K562 (cell line): ENCODE data around the gene JSRP1. TPM values are rescaled to one million over a fixed set of nuclear protein-coding genes. Genes with fewer than 3 reads are reported as not detected.
A peak's percentile ranks its signal among the peaks of the same experiment; 100 is the strongest.

Source experiments
- EGR1 ChIP-seq: fragments of 450-650 bp; conservative IDR thresholded peaks from 2 replicates; pipeline ENCODE4 v1.6.1; 2017; ENCODE audit warnings: mild to moderate bottlenecking
- RAD21 ChIP-seq, 2 experiments: fragments of 250-450 bp in 1 of 2; fragments of 450-650 bp in 1 of 2; sonication (Bioruptor Pico) in 1 of 2; formaldehyde crosslinking in 1 of 2; IDR thresholded peaks in 1 of 2; conservative IDR thresholded peaks in 1 of 2; 2 replicates each; pipeline versions ENCODE4 v1.4.0 to v1.8.0; 2020 to 2022; ENCODE audit warnings: mild to moderate bottlenecking in 2 of 2, moderate library complexity in 1 of 2
- RBFOX2 ChIP-seq: fragments of 200-400 bp; formaldehyde crosslinking; IDR thresholded peaks from 2 replicates; pipeline ENCODE4 v1.6.1; 2017; ENCODE audit warnings: low read depth, mild to moderate bottlenecking, low read length, moderate library complexity
- RBM22 ChIP-seq: fragments of 200-400 bp; formaldehyde crosslinking; IDR thresholded peaks from 2 replicates; pipeline ENCODE4 v1.6.1; 2018; ENCODE audit warnings: low read length, low read depth; ENCODE audit not compliant: poor library complexity, severe bottlenecking
- SMC3 ChIP-seq: conservative IDR thresholded peaks from 2 replicates; pipeline ENCODE4 v1.6.1; 2011; ENCODE audit warnings: low read depth, low read length, improper control_type of control experiment; ENCODE audit not compliant: insufficient read depth
- TEAD1 ChIP-seq, 2 experiments: fragments of 450-650 bp in 1 of 2; sonication (generic) in 1 of 2; formaldehyde crosslinking; IDR thresholded peaks; 2 replicates each; pipeline versions ENCODE4 v1.4.0 to v1.8.0; 2020 to 2022; ENCODE audit warnings: mild to moderate bottlenecking in 2 of 2, missing genetic modification reagents in 1 of 2
- polyA plus RNA-seq, 8 experiments: library from polyadenylated mRNA; depleted of rRNA in 4 of 8; stranded (reverse) in 5 of 8; unstranded in 3 of 8; fragments of >200 nt; fragmentation: Nextera tagmentation in 2 of 8; fragmentation: Illumina TruSeq in 1 of 8; extraction: Ambion mirVana in 2 of 8; extraction: Trizol in 1 of 8; gene quantifications; 2 replicates each; pipeline versions ENCODE4 v1.2.1 to v1.2.3, GENCODE V29; 2011 to 2014; ENCODE audit warnings: inconsistent platforms in 1 of 8, missing spikeins in 1 of 8
- total RNA-seq, 7 experiments: library from RNA; depleted of rRNA in 6 of 7; stranded (reverse); fragments of >200 nt in 6 of 7; fragmentation: Illumina TruSeq in 2 of 7; extraction: Trizol in 2 of 7; gene quantifications; 2 replicates each; pipeline versions ENCODE4 v1.2.1 to v1.2.3, GENCODE V29; 2011 to 2021; ENCODE audit warnings: low replicate concordance in 1 of 7
- TF ChIP-seq, protein P1 (sequence below), 2 experiments: fragments of 450-650 bp; formaldehyde crosslinking in 1 of 2; IDR thresholded peaks; 2 replicates each; pipeline versions ENCODE4 v1.4.0 to v1.6.1; 2014 to 2020; ENCODE audit warnings: mild to moderate bottlenecking in 2 of 2, borderline replicate concordance in 1 of 2, low read depth in 1 of 2
- TF ChIP-seq, protein P2 (sequence below): fragments of 450-650 bp; formaldehyde crosslinking; IDR thresholded peaks from 2 replicates; pipeline ENCODE4 v1.4.0; 2020; ENCODE audit warnings: mild to moderate bottlenecking, moderate library complexity
- TF ChIP-seq, protein P3 (sequence below): sonication (generic); formaldehyde crosslinking; IDR thresholded peaks from 2 replicates; pipeline ENCODE4 v1.8.0; 2022; ENCODE audit warnings: missing genetic modification reagents, mild to moderate bottlenecking, moderate library complexity, borderline replicate concordance
- TF ChIP-seq, protein P4 (sequence below), 3 experiments: IDR thresholded peaks in 2 of 3; conservative IDR thresholded peaks in 1 of 3; 2 replicates each; pipeline ENCODE4 v1.5.1; 2011 to 2012; ENCODE audit warnings: low read length in 3 of 3, mild to moderate bottlenecking in 3 of 3, control low read depth in 2 of 3, improper control_type of control experiment in 1 of 3, inconsistent platforms in 1 of 3, low read depth in 1 of 3, mixed read lengths in 1 of 3, moderate library complexity in 1 of 3; ENCODE audit not compliant: insufficient read depth in 2 of 3

The JSRP1 gene
- total and polyA plus RNA-seq, 9 of the 15 experiments (the other 6 are each of a cell fraction or from before 2014, with no cell fraction given) = 0.08 to 1.2 (median 0.51) TPM; not detected in 4

DNA sequence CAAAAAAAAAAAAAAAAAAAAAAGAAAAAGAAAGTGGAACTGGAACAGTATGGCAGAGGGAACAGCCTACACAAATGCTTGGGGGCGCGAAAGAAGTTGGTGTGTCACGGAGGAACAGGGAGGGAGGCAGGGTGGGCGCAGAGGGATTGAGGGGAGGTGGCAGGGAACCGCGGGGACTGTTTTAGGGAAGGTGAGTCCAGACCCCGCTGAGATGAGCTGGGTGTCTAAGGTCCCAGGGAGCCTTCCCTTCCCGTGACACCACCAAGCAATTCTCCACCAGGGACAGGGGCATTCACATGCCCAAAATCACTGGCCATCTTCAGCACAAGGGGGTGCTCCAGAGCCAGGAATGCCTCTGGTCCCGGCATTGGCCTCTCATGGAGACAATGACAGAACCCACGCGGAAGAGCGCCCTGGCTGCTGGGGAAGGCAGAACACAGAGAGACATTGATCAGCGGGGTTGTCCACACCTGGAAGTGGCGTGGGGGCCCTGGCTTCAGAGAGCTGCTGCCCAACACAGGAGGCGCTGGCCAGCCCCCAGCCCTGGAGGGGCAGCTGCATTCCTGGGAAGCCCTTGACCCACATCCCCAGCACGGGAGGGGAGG is 18.8 kb upstream of the JSRP1 start (continued):
- TF ChIP-seq, protein P1, sequence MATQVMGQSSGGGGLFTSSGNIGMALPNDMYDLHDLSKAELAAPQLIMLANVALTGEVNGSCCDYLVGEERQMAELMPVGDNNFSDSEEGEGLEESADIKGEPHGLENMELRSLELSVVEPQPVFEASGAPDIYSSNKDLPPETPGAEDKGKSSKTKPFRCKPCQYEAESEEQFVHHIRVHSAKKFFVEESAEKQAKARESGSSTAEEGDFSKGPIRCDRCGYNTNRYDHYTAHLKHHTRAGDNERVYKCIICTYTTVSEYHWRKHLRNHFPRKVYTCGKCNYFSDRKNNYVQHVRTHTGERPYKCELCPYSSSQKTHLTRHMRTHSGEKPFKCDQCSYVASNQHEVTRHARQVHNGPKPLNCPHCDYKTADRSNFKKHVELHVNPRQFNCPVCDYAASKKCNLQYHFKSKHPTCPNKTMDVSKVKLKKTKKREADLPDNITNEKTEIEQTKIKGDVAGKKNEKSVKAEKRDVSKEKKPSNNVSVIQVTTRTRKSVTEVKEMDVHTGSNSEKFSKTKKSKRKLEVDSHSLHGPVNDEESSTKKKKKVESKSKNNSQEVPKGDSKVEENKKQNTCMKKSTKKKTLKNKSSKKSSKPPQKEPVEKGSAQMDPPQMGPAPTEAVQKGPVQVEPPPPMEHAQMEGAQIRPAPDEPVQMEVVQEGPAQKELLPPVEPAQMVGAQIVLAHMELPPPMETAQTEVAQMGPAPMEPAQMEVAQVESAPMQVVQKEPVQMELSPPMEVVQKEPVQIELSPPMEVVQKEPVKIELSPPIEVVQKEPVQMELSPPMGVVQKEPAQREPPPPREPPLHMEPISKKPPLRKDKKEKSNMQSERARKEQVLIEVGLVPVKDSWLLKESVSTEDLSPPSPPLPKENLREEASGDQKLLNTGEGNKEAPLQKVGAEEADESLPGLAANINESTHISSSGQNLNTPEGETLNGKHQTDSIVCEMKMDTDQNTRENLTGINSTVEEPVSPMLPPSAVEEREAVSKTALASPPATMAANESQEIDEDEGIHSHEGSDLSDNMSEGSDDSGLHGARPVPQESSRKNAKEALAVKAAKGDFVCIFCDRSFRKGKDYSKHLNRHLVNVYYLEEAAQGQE (IDR thresholded peaks at IDR 0.05; ENCODE audit: borderline replicate concordance) = peak; percentile 75
- TF ChIP-seq, protein P1 (CRISPR knock-in tag; IDR thresholded peaks at IDR 0.05; ENCODE audit: low read depth) = no peak
- TF ChIP-seq RBFOX2 (peak; percentile 73), SMC3 (peak; percentile 60), TEAD1 (CRISPR knock-in tag; IDR thresholded peaks at IDR 0.05) (peak in 1 of 2 experiments; percentile 79; a peak in 1 of 4 replicates), RAD21 (CRISPR knock-in tag; conservative IDR thresholded peaks at IDR 0.05 in 1 of 2, IDR thresholded peaks at IDR 0.05 in 1 of 2) (peak; percentile 76 to 81), RBM22 (peak; percentile 93), EGR1 (no peak)
- TF ChIP-seq, protein P2, sequence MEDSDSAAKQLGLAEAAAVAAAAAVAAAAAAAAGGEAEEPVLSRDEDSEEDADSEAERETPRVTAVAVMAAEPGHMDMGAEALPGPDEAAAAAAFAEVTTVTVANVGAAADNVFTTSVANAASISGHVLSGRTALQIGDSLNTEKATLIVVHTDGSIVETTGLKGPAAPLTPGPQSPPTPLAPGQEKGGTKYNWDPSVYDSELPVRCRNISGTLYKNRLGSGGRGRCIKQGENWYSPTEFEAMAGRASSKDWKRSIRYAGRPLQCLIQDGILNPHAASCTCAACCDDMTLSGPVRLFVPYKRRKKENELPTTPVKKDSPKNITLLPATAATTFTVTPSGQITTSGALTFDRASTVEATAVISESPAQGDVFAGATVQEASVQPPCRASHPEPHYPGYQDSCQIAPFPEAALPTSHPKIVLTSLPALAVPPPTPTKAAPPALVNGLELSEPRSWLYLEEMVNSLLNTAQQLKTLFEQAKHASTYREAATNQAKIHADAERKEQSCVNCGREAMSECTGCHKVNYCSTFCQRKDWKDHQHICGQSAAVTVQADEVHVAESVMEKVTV (CRISPR knock-in tag) = 0 out of 2 replicates have a peak, but pooled peaks have one; percentile 24
- TF ChIP-seq, protein P3, sequence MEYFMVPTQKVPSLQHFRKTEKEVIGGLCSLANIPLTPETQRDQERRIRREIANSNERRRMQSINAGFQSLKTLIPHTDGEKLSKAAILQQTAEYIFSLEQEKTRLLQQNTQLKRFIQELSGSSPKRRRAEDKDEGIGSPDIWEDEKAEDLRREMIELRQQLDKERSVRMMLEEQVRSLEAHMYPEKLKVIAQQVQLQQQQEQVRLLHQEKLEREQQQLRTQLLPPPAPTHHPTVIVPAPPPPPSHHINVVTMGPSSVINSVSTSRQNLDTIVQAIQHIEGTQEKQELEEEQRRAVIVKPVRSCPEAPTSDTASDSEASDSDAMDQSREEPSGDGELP (CRISPR knock-in tag) = peak; percentile 47; the same call in 1 of the 2 replicates
- TF ChIP-seq, protein P4, sequence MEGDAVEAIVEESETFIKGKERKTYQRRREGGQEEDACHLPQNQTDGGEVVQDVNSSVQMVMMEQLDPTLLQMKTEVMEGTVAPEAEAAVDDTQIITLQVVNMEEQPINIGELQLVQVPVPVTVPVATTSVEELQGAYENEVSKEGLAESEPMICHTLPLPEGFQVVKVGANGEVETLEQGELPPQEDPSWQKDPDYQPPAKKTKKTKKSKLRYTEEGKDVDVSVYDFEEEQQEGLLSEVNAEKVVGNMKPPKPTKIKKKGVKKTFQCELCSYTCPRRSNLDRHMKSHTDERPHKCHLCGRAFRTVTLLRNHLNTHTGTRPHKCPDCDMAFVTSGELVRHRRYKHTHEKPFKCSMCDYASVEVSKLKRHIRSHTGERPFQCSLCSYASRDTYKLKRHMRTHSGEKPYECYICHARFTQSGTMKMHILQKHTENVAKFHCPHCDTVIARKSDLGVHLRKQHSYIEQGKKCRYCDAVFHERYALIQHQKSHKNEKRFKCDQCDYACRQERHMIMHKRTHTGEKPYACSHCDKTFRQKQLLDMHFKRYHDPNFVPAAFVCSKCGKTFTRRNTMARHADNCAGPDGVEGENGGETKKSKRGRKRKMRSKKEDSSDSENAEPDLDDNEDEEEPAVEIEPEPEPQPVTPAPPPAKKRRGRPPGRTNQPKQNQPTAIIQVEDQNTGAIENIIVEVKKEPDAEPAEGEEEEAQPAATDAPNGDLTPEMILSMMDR (IDR thresholded peaks at IDR 0.05 in 2 of 3, conservative IDR thresholded peaks at IDR 0.05 in 1 of 3; ENCODE audit: insufficient read depth in 2 of 3, low read depth in 1 of 3, low read length in 3 of 3) = peak; percentile 64 to 73 (median 72)
